AG20443 (cell line): ENCODE results near the gene DPF1.

Experiments
- DNase-seq: peaks from one replicate; pipeline ENCODE4 v3.0.0; 2012; ENCODE audit warnings: low spot score, mixed read lengths

Gene DPF1

GRCh38 chr19:38163419-38164290 lies 60.4 kb downstream of the DPF1 start:
- no peak for DNase-seq

- DNase-seq, result no peak
Measured at GRCh38 chr19:38162632-38163031, 61.4 kb downstream of the DPF1 start.

DNA sequence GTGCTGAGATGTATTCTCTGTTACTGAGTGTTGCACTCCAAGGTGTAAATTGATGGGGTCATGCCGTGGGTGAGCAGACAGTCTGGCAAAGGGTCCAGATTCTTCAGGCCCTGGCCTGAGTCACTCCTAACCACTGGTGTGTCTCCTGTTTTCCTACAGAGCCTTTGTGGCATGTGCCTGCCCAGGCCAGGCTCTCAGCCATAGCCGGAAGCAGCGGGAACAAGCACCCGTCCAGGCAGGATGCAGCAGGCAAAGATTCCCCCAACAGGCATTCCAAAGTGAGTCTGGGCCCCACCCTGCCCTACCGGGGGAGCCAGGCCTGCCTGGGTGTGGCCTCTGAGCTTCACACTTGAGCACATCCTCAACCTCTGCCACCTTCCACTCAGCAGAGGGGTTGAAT lies 61.9 kb downstream of the DPF1 start:
- no peak for DNase-seq
